ENCODE data around the gene SLFN14. TPM values are rescaled to one million over a fixed set of nuclear protein-coding genes. Genes with fewer than 3 reads are reported as not detected.
A peak's percentile ranks its signal among the peaks of the same experiment; 100 is the strongest.

Gene SLFN14
- polyA plus RNA-seq, 1 experiment: not detected

- POLR2A ChIA-PET: interaction anchor here (0.5 to 3.3 kb wide), 5 partner anchors 9 to 303 kb away, joined by 4 to 10 read pairs (median 9); partner anchors contain the start of genes PEX12 and TAF15
- Histone ChIP-seq H3K27me3 (ENCODE audit: control insufficient read depth, insufficient read depth, low read length) (peaks cover 2% of the 10 kb centered on the region), H3K9me3 (ENCODE audit: control insufficient read depth, insufficient read depth, low read length) (no peaks in the 10 kb centered on the region)
Observed at GRCh38 chr17:35587074-35587961, 26.7 kb upstream of the SLFN14 start, which contains the start of gene AP2B1. TSS of gene AP2B1 (plus strand) at chr17:35587322. CDS start at chr17:35594031, 6,709 bp downstream.

GRCh38 chr17:35586569-35587073 lies 26.0 kb upstream of the SLFN14 start:
- POLR2A ChIA-PET: interaction anchor here (0.5 to 1.8 kb wide), 4 partner anchors 8 to 303 kb away, joined by 4 to 10 read pairs (median 9); partner anchors contain the start of genes PEX12 and TAF15
- TF ChIP-seq CTCF (IDR thresholded peaks at IDR 0.05; ENCODE audit: low read depth, low read length): no peak
- Histone ChIP-seq H3K9me3 (ENCODE audit: control insufficient read depth, insufficient read depth, low read length) (no peaks in the 10 kb centered on the region), H3K4me3 (ENCODE audit: low read depth, low read length) (peak overlapping the region; percentile 99), H3K27me3 (ENCODE audit: control insufficient read depth, insufficient read depth, low read length) (peaks cover 2% of the 10 kb centered on the region), H3K27ac (ENCODE audit: low read depth, low read length) (peak overlapping the region; percentile 97)
- CTCF ChIA-PET: interaction anchor here (0.7 kb wide), 1 partner anchor 27 kb away, joined by 3 read pairs; no protein-coding TSS in a partner anchor
- DNase-seq (ENCODE audit: low read depth, low spot score): no peak

More at GRCh38 chr17:35587074-35587961, 26.7 kb upstream of the SLFN14 start, which contains the start of gene AP2B1:
- DNase-seq (ENCODE audit: low read depth, low spot score): peak; percentile 92
- CTCF ChIA-PET: interaction anchor here (0.7 to 4.1 kb wide), 2 partner anchors 26 to 160 kb away, joined by 3 to 21 read pairs; no protein-coding TSS in a partner anchor
- no peak for TF ChIP-seq CTCF (IDR thresholded peaks at IDR 0.05; ENCODE audit: low read depth, low read length)
- H3K27ac ChIP-seq (ENCODE audit: low read depth, low read length): peak within 1 kb of the TSS; percentile 97
- H3K4me3 ChIP-seq (ENCODE audit: low read depth, low read length): peak within 1 kb of the TSS; percentile 99

- CTCF ChIA-PET: no interaction called here
- POLR2A ChIA-PET: no interaction called here
- no peaks in the 10 kb centered on the region for H3K9me3 ChIP-seq (ENCODE audit: control insufficient read depth, insufficient read depth, low read length)
- no peak overlapping the region for H3K4me3 ChIP-seq (ENCODE audit: low read depth, low read length)
- DNase-seq (ENCODE audit: low read depth, low spot score): no peak
- peaks cover 2% of the 10 kb centered on the region for H3K27me3 ChIP-seq (ENCODE audit: control insufficient read depth, insufficient read depth, low read length)
- H3K27ac ChIP-seq (ENCODE audit: low read depth, low read length): no peak overlapping the region
- TF ChIP-seq CTCF (IDR thresholded peaks at IDR 0.05; ENCODE audit: low read depth, low read length): no peak
Observed at GRCh38 chr17:35584061-35584460, 23.4 kb upstream of the SLFN14 start.

GRCh38 chr17:35578929-35579432 lies 18.4 kb upstream of the SLFN14 start:
- no peaks in the 10 kb centered on the region; the same call in 1 of the 2 replicates for H3K9me3 ChIP-seq (ENCODE audit: control insufficient read depth, insufficient read depth, low read length)
- ChIA-PET POLR2A (interaction anchor here (0.6 to 1.6 kb wide), 7 partner anchors 8 to 238 kb away, joined by 3 to 15 read pairs (median 5); partner anchors contain the start of genes AP2B1, SLFN11 and TAF15), CTCF (interaction anchor here (0.6 to 2.2 kb wide), 8 partner anchors 23 to 438 kb away, joined by 3 to 10 read pairs (median 4); no protein-coding TSS in a partner anchor)
- DNase-seq (ENCODE audit: low read depth, low spot score): no peak
- no peak for TF ChIP-seq CTCF (IDR thresholded peaks at IDR 0.05; ENCODE audit: low read depth, low read length)
- H3K4me3 ChIP-seq (ENCODE audit: low read depth, low read length): peak overlapping the region; percentile 81
- no peaks in the 10 kb centered on the region for H3K27me3 ChIP-seq (ENCODE audit: control insufficient read depth, insufficient read depth, low read length)
- H3K27ac ChIP-seq (ENCODE audit: low read depth, low read length): peak overlapping the region; percentile 74

All from AG04450 (cell line).